Measurements from ENCODE around the gene PTDSS2. TPM values are rescaled to one million over a fixed set of nuclear protein-coding genes. Genes with fewer than 3 reads are reported as not detected.

The PTDSS2 gene
- total and polyA plus RNA-seq, 2 of the 4 experiments (the other 2 are of a cell fraction), result 23.5 to 26.6 TPM

GRCh38 chr11:514606-515005 is 64.5 kb downstream of the PTDSS2 start:
- H4K5ac ChIP-seq (ENCODE audit: low read depth, low read length), result no peak overlapping the region
- no peak overlapping the region for H2AFZ ChIP-seq (replicated peaks; ENCODE audit: low read length, poor library complexity)
- no peak overlapping the region for H2BK120ac ChIP-seq (ENCODE audit: low read depth, low read length)
- H3K36me3 ChIP-seq (ENCODE audit: control insufficient read depth, insufficient read depth, low read length), result peaks cover 14% of the 10 kb centered on the region
- H3K9me1 ChIP-seq (ENCODE audit: insufficient read depth, low read length), result peaks cover 3% of the 10 kb centered on the region; the same call in 1 of the 2 replicates
- no peak overlapping the region for H3K27ac ChIP-seq (ENCODE audit: insufficient read depth, low read length)
- BruUV-seq (replicated peaks), result no TSS peak
- no peaks in the 10 kb centered on the region for H3K4me1 ChIP-seq (ENCODE audit: control insufficient read depth, insufficient read depth, low read length)
- WGBS, 2 experiments (ENCODE audit: extremely low coverage in 2 of 2, insufficient read length in 1 of 2), result 100% methylated on average over 9 of the region's 10 CpGs; no CpG with 5 or more reads in 1 of the 2 experiments
- no peak overlapping the region for H3K56ac ChIP-seq (ENCODE audit: extremely low read depth, insufficient read depth, low read length)
- POLR2A ChIA-PET (ENCODE audit: unreplicated experiment), result no interaction called here
- in situ Hi-C loops (cut with MboI; ENCODE audit: low sequenced_read_pairs), result no loop called here
- H3K79me1 ChIP-seq (ENCODE audit: low read depth in 1 of 2, low read length in 2 of 2), result peaks cover 0 to 3% of the 10 kb centered on the region in 2 experiments; a peak in 3 of 4 replicates
- H3K9ac ChIP-seq (ENCODE audit: low read depth, low read length), result no peak overlapping the region
- no peak overlapping the region for H3K4ac ChIP-seq (ENCODE audit: low read depth, low read length)
- intact Hi-C loops (cut with micrococcal nuclease), result loop anchor here (5.0 kb wide), 1 partner anchor 307 kb away; the partner anchor contains the start of genes BET1L and RIC8A
- H3K4me2 ChIP-seq (ENCODE audit: low read depth, low read length), result no peak overlapping the region
- H3K9me3 ChIP-seq (ENCODE audit: control insufficient read depth, insufficient read depth, low read length), result peaks cover 6% of the 10 kb centered on the region; the same call in 1 of the 2 replicates
- H2BK5ac ChIP-seq (ENCODE audit: low read depth, low read length, poor library complexity, severe bottlenecking), result no peak overlapping the region
- H4K20me1 ChIP-seq (ENCODE audit: insufficient read depth, low read length), result no peaks in the 10 kb centered on the region
- H2BK15ac ChIP-seq (ENCODE audit: low read depth, low read length), result no peak overlapping the region
- no peak overlapping the region for H3K4me3 ChIP-seq (ENCODE audit: insufficient read depth, low read depth, low read length)
- no peak overlapping the region for H4K91ac ChIP-seq (ENCODE audit: insufficient read depth, low read depth, low read length)
- H3K23ac ChIP-seq (ENCODE audit: low read depth, low read length), result no peak overlapping the region
- CTCF ChIA-PET, result no interaction called here
- no peak overlapping the region for H2BK20ac ChIP-seq (ENCODE audit: low read depth, low read length)
- TF ChIP-seq ELK1 (IDR thresholded peaks at IDR 0.05; ENCODE audit: borderline replicate concordance, low read depth, low read length) (no peak), CEBPB (IDR thresholded peaks at IDR 0.05; ENCODE audit: low read depth, low read length) (peak; percentile 58)
- no peak overlapping the region for H2AK5ac ChIP-seq (ENCODE audit: low read depth, low read length)
- no peak overlapping the region for H3K18ac ChIP-seq (ENCODE audit: low read depth, low read length)
- DNase-seq (no peak), ATAC-seq (ENCODE audit: low read depth) (no peak)
- H4K8ac ChIP-seq (ENCODE audit: low read depth in 2 of 2, low read length in 2 of 2), result no peak overlapping the region
- no peak overlapping the region for H3K14ac ChIP-seq (replicated peaks; ENCODE audit: low read depth, low read length)
- H2AK9ac ChIP-seq (replicated peaks; ENCODE audit: low read depth, low read length, poor library complexity), result no peak overlapping the region
- no peaks in the 10 kb centered on the region for H3K27me3 ChIP-seq (ENCODE audit: control insufficient read depth, insufficient read depth, low read length)
- dilution Hi-C loops (cut with HindIII; ENCODE audit: low sequenced_read_pairs, unreplicated experiment), result no loop called here
